ENCODE results near the gene CCDC8.
"Not testable (repeated sequence)": the region's sequence is repeated elsewhere in the genome, so short reads cannot be mapped to it uniquely, and the experiment has no call there.

The CCDC8 gene

GRCh38 chr19:46383171-46383815 is 30.1 kb downstream of the CCDC8 start:
- no peak for DNase-seq (ENCODE audit: low read depth)

DNA sequence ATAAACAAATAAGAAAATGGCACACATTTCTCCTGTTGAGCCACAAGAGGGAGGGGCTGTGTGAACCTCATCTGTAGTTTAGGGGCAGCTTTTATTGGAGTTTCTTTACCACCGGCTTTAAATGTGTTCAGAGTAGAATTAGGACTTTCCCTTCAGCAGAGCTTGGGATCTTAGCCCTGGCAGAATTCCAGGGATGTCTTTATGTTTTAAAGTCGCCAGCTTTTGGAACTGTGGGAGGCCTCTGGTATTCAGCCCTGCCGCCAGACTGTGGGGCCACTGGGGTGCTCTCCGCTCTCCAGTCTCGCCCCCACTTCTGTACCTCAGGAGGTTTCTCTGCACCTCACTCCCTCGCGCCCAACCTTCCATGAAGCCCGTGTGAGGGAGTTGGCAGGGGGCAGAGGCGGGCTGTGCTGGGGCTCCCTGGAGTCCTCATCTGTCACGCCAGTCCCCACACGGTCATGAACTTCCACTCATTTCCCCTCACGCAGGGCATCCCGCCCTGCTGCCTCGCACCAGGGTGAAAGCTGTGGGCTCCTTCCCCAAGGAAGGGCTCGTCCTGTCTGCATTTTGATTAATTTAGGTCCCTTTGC is 31.5 kb downstream of the CCDC8 start:
- no peak for DNase-seq (ENCODE audit: low read depth)

GRCh38 chr19:46381346-46381745 is 32.0 kb downstream of the CCDC8 start:
- DNase-seq (ENCODE audit: low read depth), result no peak

DNA sequence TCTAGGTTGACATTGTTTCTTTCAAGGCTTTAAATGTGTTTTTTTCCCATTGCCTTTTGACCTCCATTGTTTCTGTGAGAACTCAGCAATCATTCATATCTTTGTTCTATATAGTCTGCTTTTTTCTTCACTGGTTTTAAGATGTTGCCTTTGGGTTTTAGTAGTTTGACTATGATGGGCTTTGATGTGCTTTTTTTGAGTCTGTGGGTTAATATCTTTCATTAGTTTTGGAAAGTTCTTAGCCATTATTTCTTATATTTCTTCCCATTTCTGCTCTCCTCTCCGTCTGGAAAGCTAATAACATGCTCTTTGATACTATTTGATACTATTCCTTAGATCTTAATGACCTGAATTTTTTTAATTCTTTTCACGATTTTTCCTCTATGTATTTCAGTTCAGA is 32.7 kb downstream of the CCDC8 start:
- no peak for DNase-seq (ENCODE audit: low read depth)

GRCh38 chr19:46378268-46378667 is 35.1 kb downstream of the CCDC8 start:
- no peak for DNase-seq (ENCODE audit: low read depth)

- no peak for DNase-seq (ENCODE audit: low read depth)
Observed at GRCh38 chr19:46376241-46377153, 36.9 kb downstream of the CCDC8 start.

GRCh38 chr19:46375476-46376067 is 37.8 kb downstream of the CCDC8 start:
- DNase-seq (ENCODE audit: low read depth), result not testable (repeated sequence)

DNA sequence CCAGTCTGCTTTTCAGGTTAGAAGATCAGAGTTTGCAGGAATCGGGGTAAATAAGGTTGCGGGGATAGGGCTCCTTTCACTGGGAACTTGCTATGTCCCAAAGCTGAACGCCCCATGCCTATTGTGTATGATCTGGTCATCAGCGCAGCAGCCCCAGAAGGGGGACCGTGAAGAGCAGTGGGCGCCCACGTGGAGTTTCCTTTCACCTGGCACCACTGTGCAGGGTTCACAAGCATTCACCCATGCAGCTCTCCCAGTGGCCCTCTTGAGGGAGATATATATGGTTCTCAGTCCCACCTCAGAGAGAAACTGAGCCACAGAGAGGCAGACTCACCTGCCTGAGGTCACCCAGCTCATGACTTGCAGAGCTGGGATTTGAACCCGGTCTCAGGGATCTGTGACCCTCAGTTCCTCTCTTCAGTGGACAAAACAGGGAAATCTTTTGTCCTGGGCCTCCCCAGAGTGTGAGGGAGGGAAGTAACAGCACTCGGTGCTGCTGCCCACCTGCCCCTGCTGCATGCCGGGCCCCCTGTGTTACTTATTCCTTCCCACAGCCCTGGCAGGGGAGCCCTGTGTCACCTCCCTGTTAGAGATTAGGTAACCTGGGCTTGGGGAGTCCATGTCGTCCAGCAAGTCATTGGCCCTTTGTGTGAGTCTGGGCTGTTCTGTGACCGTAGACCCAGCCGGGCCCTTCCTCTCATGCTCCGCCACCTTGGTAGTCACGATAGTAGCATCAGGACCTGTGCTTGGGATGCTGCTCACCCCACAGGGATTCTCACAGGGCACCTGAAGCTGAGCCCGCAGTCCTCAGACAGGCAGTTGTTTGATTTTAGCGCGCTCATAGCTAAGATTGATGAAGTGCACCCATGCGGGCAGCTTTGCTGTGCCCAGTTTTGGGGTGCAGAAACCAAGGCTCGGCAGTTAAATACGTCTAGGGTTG is 38.6 kb downstream of the CCDC8 start:
- no peak for DNase-seq (ENCODE audit: low read depth)

DNA sequence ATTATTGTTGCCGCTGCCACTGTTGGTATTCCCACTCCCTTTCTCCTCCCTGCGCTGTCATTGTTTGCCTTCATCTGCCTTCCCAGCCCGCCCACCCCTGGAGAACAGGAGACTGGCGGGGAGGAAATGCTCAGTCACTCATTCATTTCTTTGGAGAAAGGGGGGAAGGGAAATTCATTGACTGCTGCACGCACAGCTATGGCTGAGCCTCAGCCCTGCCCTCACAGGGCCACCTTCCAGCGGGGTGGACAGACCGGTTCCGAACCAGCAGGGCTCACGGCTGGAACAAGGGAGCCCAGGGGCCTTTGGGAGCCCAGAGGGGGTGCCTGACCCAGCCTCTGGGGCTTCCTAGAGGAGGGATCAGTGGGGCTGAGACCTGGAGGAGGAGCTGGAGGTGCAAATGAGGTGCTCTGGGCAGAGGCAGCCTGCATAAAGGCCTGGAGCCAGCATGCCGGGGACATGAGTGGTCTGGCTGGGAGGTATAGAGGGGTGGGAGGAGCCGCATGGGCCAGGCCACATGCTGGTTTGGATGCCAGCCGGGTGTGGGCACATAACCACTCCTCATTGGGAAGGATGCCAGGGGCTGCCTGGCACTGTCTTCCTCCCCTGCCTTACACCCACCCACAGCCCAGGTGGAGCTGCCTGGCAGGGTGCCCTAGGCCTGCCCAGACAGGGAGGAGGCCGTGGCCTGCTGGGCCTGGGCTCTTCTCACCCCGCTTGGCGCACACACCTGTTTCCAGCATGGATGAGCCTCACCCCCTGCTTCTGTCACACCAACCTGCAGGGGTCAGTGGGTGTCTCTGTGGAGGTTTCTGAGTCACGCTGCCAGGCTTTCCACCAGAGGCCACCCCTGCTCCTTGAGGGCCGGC is 39.6 kb downstream of the CCDC8 start:
- no peak for DNase-seq (ENCODE audit: low read depth)

DNA sequence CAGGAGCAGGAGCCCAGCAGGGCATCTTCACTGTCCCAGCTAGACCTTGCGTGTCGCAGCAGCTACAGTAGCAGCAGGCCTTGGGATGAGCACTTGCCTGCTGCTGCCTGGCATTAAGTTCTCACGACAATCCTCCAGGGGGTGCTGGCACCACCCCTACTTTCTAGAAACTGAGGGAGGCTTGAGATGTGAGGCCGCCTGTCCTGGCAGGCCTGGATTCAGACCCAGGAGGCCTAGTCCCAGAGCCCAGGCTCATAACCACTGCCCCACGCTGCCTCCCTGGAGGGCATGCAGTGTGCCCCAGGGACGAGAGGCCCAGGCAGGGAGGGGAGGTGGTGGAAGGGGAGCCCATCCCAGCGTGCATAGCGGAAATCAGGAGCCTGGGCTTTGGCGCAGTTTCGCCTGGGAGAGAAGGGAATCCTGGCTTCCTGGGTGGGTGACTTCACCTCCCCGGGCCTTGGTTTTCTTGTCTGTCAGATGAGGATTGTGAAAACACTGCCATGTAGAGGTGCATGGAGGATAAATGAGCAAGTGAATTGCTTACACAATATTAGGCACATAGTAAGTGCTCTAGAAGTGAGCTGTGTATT is 40.4 kb downstream of the CCDC8 start:
- DNase-seq (ENCODE audit: low read depth), result no peak

GRCh38 chr19:46371371-46371901 is 41.9 kb downstream of the CCDC8 start:
- no peak for DNase-seq (ENCODE audit: low read depth)

DNA sequence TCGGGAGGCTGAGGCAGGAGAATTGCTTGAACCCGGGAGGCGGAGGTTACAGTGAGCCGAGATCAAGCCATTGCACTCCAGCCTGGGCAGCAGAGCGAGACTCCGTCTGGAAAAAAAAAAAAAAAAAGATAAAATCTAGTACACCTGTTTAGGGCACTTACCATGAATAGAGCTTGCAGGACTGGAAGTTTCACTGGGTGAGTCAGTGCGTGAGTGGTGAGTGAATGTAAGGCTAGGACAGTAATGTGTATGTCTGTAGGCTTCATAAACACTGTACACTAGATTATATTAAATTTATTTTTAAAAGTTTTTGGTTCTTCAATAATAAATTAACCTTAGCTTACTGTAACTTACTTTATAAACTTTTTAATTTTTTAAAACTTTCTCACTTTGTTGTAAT is 43.5 kb downstream of the CCDC8 start:
- DNase-seq (ENCODE audit: low read depth), result no peak

GRCh38 chr19:46368116-46368515 is 45.2 kb downstream of the CCDC8 start:
- DNase-seq (ENCODE audit: low read depth), result no peak

DNA sequence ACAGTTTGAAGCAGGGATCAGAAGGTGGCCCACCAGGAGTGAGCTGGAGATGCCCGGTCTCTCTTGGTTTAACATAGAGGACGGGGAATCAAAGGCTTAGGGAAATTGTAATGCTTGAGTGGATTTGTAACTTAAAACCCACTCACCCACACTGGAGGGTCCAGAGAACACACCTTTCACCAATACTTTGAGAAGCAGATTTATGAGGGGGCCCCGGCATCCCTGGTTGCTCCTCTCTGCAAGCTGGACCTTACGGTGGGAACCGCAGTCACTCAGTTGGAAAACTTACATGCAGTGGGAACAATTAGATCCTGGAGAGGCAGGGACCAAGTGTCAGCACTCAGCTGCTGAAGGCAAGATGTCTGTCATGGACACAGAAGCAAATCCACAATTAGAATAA is 45.9 kb downstream of the CCDC8 start:
- DNase-seq (ENCODE audit: low read depth), result no peak

- no peak for DNase-seq (ENCODE audit: low read depth)
Observed at GRCh38 chr19:46366620-46367292, 46.6 kb downstream of the CCDC8 start.

DNA sequence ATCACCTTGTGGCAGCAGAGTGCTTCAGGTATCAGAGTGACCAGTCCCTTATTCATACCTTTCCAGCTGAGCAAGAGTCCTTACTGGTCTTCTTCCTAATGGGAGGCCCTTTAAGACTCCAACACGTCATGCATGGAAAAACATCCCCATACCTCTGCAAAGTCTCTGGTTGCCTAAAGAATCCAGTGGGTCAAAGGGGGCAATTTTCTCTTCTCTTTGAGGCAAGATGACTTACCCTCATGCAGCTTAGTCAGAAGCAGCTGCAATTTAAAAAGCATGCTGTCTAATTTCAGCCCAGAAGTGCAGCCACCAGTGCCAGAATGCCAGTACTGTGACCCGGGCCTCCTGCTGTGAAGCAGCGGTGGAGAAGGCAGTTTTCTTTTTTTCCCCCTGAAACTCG is 47.8 kb downstream of the CCDC8 start:
- DNase-seq (ENCODE audit: low read depth), result no peak

- DNase-seq (ENCODE audit: low read depth), result no peak
Observed at GRCh38 chr19:46364359-46364758, 49.0 kb downstream of the CCDC8 start.

- no peak for DNase-seq (ENCODE audit: low read depth)
Observed at GRCh38 chr19:46361915-46362314, 51.4 kb downstream of the CCDC8 start.
